Left renal cortex interstitium (tissue), 4 donors: Measurements from ENCODE around the gene CPNE2. TPM values are rescaled to one million over a fixed set of nuclear protein-coding genes. Genes with fewer than 3 reads are reported as not detected.
"Not testable (repeated sequence)": the region's sequence is repeated elsewhere in the genome, so short reads cannot be mapped to it uniquely, and the experiment has no call there.

Experiments used
- DNase-seq, 4 donors: peaks; one replicate each; pipeline ENCODE4 v3.0.0-alpha.2; 2013; ENCODE audit warnings: low read depth in 4 of 4, low spot score in 2 of 4, missing footprints in 1 of 4
- polyA plus RNA-seq, 4 donors: library from polyadenylated mRNA; unstranded; fragments of 120-200 nt; gene quantifications; one replicate each; pipeline ENCODE4 v1.2.1, GENCODE V29; 2013; ENCODE audit not compliant: insufficient read length in 4 of 4

Gene CPNE2
- polyA plus RNA-seq, 4 donors = 32.4 to 40.9 (median 38.8) TPM

GRCh38 chr16:57188711-57189002 lies 96.3 kb downstream of the CPNE2 start:
- no peak for DNase-seq

DNA sequence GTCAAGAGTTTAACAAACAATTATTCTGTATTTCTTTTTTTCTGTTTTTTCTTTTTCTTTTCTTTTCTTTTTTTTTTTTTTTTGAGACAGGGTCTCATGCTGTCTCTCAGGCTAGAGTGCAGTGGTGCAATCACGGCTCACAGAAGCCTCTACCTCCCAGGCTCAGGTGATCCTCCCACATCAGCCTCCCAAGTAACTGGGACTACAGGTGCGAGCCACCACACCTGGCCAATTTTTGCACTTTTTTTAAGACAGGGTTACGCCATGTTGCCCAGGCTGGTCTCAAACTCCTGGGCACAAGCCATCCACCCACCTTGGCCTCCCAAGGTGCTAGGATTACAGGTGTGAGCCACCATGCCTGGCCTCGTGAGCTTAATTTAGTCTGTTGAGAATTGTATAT lies 97.1 kb downstream of the CPNE2 start:
- DNase-seq = not testable (repeated sequence)

- no peak for DNase-seq
Measured at GRCh38 chr16:57190136-57190535, 97.8 kb downstream of the CPNE2 start.

DNA sequence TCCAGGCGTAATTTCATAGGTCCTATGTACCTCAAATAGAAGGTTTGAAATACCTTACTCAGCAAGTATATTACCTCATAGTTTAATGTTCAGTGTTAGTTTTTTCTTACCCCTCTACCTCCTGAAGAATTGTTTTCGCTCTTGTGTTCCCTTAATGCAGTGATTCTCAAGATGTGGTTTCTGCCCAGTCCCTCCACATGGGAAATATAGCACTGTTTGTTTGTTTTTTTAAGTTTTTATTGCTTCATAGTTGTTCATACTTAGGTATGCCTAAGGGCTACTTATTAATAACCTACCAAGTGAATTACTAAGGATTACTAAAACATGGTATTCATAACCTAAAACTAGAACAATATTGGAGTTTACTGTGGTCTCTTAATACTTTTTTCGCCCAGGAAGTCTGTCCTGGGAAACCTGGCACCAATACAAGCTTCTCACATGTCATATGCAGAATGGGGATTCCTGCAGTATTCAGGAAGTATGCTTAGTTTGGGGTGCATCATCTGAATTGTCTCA lies 98.7 kb downstream of the CPNE2 start:
- no peak for DNase-seq

DNA sequence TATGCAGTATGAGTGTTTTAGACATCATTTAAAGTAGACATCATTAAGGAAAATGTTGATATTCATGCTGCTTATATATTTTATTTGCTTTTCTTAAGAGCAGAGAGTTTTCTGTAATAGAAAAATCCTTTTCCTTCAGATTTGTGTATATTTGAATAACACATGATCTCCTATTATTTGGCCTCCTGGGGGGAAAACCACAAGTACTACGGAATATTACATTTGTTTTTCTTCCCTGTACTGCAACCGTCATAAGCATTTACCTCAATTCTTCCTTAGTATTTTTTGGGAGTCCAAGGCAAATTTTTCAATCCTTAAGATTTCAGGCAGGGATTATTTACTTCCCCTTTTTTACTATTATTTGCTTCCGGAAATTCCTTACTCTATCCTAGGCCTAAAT lies 99.8 kb downstream of the CPNE2 start:
- no peak for DNase-seq

DNA sequence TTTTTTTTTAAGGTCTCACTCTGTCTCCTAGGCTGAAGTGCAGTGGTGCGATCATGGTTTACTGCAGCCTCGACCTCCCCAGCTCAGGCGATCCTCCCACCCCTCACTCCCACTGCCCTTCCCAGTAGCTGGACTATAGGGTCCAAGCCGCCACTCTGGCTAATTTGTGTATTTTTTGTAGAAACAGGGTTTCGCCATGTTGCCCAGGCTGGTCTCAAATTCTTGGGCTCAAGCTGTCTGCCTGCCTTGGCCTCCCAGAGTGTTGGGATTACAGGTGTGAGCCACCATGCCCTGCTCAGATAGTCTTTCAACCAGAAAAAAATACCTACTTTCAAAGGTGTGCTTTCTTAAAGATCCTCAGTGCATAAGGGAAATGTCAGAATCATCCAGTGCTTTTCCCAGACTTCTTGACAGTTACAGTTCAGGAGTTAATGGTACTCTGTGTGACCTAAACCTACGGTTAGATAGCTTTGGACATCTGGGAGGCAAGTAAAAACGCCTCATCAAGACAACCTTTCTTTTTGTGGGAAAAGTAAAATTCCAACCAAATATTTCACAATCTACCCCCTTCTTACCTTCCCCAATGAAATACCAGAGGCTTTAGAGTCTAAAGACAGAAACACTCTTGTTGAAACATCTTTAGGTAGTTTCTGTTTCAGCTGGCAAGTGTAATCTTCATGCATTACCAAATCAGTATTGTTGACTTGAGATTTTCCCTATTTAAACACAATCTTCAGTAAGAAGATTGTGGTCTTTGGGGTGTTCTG lies 100.5 kb downstream of the CPNE2 start:
- no peak for DNase-seq

GRCh38 chr16:57194512-57194911 lies 102.1 kb downstream of the CPNE2 start:
- no peak for DNase-seq

DNA sequence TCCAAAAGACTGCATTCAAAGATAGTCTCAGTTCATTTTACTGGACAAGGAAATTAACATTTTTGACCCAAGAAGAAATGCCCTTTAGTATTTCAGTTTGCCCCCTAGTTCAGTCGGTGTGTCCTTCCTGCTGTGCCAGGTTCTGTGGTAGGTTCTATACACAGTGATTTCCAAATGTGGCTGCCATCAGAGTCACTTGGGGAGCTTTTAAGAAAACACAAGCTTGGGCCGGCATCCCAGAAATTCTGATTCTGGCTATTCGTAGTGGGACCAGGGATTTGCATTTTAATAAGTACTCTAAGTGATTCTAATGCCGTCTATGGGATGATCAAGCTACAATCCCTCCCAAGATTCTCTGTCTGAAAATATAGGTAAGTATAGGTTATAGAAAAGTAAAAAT lies 103.9 kb downstream of the CPNE2 start:
- DNase-seq = no peak

DNA sequence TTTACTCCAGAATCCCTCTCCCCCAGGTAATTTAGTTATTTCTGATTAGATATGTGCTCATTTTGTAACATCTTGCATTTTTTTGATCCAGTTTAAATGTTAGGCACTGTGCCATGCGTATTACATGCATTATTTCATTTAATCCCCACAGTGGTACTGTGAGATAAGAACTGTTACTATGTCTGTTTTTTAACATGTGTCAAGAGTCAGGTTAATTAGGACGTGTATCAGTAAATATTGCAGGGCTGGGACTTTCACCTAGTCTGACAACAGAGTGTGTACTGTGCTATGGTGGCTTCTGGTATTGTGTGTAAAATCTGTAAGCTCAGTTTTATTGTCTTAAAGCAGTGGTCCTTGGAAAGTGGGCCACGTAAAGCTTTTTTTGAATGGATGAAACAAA lies 104.4 kb downstream of the CPNE2 start:
- no peak for DNase-seq

Other genes starting within 250 kb of the CPNE2 start
- 10 to 100 TPM; 38.1 to 57.2 (median 46.4) TPM for gene SLC12A3, start 227.4 kb upstream of the CPNE2 start, polyA plus RNA-seq
- 100 to 1,000 TPM; 110 to 132 (median 123) TPM for gene HERPUD1, start 160.4 kb upstream of the CPNE2 start, polyA plus RNA-seq
- 10 to 100 TPM in 3 of 4 donors, 1 to 10 TPM in 1; 10.0 to 15.3 (median 11.4) TPM for gene CETP, start 130.6 kb upstream of the CPNE2 start, polyA plus RNA-seq
- 1 to 10 TPM; 2.2 to 4.8 (median 3.4) TPM for gene NLRC5, start 103.0 kb upstream of the CPNE2 start, polyA plus RNA-seq
- gene PSME3IP1, start 93.5 kb downstream of the CPNE2 start, polyA plus RNA-seq = 100 to 1,000 TPM in 3 of 4 donors, 10 to 100 TPM in 1; 81.7 to 137 (median 121) TPM
- gene RSPRY1, start 93.7 kb downstream of the CPNE2 start, polyA plus RNA-seq = 10 to 100 TPM; 39.7 to 47.8 (median 43.6) TPM
- gene ARL2BP, start 152.7 kb downstream of the CPNE2 start, polyA plus RNA-seq = 10 to 100 TPM; 70.0 to 82.8 (median 77.5) TPM
- 10 to 100 TPM; 18.6 to 33.5 (median 21.6) TPM for gene PLLP, start 192.1 kb downstream of the CPNE2 start, polyA plus RNA-seq